HEK293 (cell line): ENCODE results near the gene RIT1.

Source experiments
- GFI1B ChIP-seq: fragments of 450-650 bp; formaldehyde crosslinking; IDR thresholded peaks from 2 replicates; pipeline ENCODE4 v1.5.1; 2016; ENCODE audit warnings: missing biosample characterization, missing genetic modification characterization
- KLF16 ChIP-seq: fragments of 450-650 bp; formaldehyde crosslinking; IDR thresholded peaks from 2 replicates; pipeline ENCODE4 v1.5.1; 2017; ENCODE audit warnings: missing biosample characterization, missing genetic modification characterization
- KLF9 ChIP-seq: fragments of 450-650 bp; formaldehyde crosslinking; IDR thresholded peaks from 2 replicates; pipeline ENCODE4 v1.5.1; 2016; ENCODE audit warnings: missing biosample characterization, missing genetic modification characterization, low read depth
- SETDB1 ChIP-seq: IDR thresholded peaks from one replicate; pipeline ENCODE4 v1.6.1; 2017; ENCODE audit warnings: mild to moderate bottlenecking, low read length, moderate library complexity, mixed read lengths; ENCODE audit not compliant: insufficient read length
- ZEB2 ChIP-seq: fragments of 450-650 bp; formaldehyde crosslinking; IDR thresholded peaks from 2 replicates; pipeline ENCODE4 v1.5.1; 2016; ENCODE audit warnings: missing biosample characterization, missing genetic modification characterization
- ZFP37 ChIP-seq: fragments of 450-650 bp; formaldehyde crosslinking; IDR thresholded peaks from 2 replicates; pipeline ENCODE4 v1.5.1; 2016; ENCODE audit warnings: missing biosample characterization, missing genetic modification characterization
- ZNF121 ChIP-seq: fragments of 450-650 bp; formaldehyde crosslinking; IDR thresholded peaks from 2 replicates; pipeline ENCODE4 v1.5.1; 2016; ENCODE audit warnings: missing biosample characterization, missing genetic modification characterization
- ZNF138 ChIP-seq: fragments of 450-650 bp; formaldehyde crosslinking; IDR thresholded peaks from 2 replicates; pipeline ENCODE4 v1.5.1; 2016; ENCODE audit warnings: missing biosample characterization, missing genetic modification characterization, borderline replicate concordance
- ZNF311 ChIP-seq: fragments of 450-650 bp; formaldehyde crosslinking; IDR thresholded peaks from 2 replicates; pipeline ENCODE4 v1.5.1; 2017; ENCODE audit warnings: missing biosample characterization, missing genetic modification characterization, borderline replicate concordance
- ZNF426 ChIP-seq: fragments of 450-650 bp; formaldehyde crosslinking; IDR thresholded peaks from 2 replicates; pipeline ENCODE4 v1.5.1; 2017; ENCODE audit warnings: missing biosample characterization, missing genetic modification characterization, mild to moderate bottlenecking, inconsistent platforms, moderate library complexity
- ZNF558 ChIP-seq: fragments of 450-650 bp; formaldehyde crosslinking; IDR thresholded peaks from 2 replicates; pipeline ENCODE4 v1.5.1; 2016; ENCODE audit warnings: missing biosample characterization, missing genetic modification characterization
- ZNF585B ChIP-seq: fragments of 450-650 bp; formaldehyde crosslinking; IDR thresholded peaks from 2 replicates; pipeline ENCODE4 v1.5.1; 2016; ENCODE audit warnings: missing biosample characterization, missing genetic modification characterization
- ZNF660 ChIP-seq: fragments of 450-650 bp; IDR thresholded peaks from 2 replicates; pipeline ENCODE4 v1.5.1; 2018; ENCODE audit warnings: missing biosample characterization, mild to moderate bottlenecking, missing genetic modification characterization
- ZNF843 ChIP-seq: fragments of 450-650 bp; formaldehyde crosslinking; IDR thresholded peaks from 2 replicates; pipeline ENCODE4 v1.5.1; 2016; ENCODE audit warnings: missing biosample characterization, missing genetic modification characterization
- TF ChIP-seq, protein P1 (sequence below): fragments of 450-650 bp; formaldehyde crosslinking; conservative IDR thresholded peaks from 2 replicates; pipeline ENCODE4 v1.5.1; 2016; ENCODE audit warnings: low read depth, missing biosample characterization, missing genetic modification characterization
- TF ChIP-seq, protein P2 (sequence below): fragments of 450-650 bp; formaldehyde crosslinking; optimal IDR thresholded peaks from 2 replicates; pipeline ENCODE3; 2016; ENCODE audit warnings: missing biosample characterization, mild to moderate bottlenecking, missing genetic modification characterization
- TF ChIP-seq, protein P3 (sequence below): fragments of 450-650 bp; formaldehyde crosslinking; IDR thresholded peaks from 2 replicates; pipeline ENCODE4 v1.5.1; 2016; ENCODE audit warnings: missing biosample characterization, missing genetic modification characterization, borderline replicate concordance
- TF ChIP-seq, protein P4 (sequence below): fragments of 450-650 bp; formaldehyde crosslinking; IDR thresholded peaks from 2 replicates; pipeline ENCODE4 v1.5.1; 2016; ENCODE audit warnings: missing biosample characterization, missing genetic modification characterization

Gene RIT1

DNA sequence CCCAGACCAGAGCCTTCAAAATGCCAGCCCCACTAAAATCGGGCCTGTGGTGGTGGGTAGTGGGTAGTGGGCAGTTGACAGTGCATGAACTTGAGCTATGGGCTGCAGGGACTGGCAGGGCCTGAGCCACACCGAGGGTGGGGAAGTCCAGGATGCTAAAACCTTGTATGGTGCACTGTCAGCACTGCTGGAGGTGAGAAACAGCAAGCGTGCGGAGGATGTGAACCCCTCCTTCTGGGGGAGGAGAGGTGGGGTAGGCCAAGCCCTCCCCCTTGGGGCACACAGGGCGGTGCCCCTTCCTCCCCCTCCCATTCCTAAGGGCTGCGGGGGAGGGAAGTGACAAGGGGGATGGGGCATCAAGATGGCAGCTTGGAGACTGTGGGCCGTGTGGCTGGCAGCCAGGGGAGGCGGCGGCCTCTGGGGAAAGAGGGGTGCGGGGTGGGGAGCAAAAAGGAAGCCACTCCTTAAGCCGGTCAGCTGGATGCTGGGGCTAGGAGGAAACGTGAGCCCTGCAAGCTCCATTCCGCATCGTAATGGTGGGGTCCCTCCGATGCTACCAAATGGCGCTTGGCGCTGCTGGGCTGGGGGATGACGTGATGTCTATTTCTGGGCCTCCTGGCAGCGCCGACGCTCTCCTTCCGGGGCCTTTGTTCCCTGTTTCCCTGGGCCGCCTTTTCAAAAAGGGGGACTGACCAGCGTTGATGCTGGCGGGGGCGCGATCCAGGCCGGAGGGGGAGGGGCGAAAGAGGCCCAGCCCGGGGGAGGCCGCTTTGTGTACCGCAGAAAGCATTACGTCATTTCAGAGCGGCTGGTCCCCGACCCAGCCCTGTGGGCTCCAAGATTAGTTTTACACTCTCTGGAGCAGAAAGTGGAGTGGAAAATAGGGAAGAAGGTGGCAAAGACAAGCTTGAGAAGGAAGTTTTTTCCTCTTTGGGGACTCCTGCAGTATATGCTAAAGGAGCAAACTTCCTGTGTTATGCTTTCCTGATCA is 51.0 kb downstream of the RIT1 start (continued):
- TF ChIP-seq, protein P1, sequence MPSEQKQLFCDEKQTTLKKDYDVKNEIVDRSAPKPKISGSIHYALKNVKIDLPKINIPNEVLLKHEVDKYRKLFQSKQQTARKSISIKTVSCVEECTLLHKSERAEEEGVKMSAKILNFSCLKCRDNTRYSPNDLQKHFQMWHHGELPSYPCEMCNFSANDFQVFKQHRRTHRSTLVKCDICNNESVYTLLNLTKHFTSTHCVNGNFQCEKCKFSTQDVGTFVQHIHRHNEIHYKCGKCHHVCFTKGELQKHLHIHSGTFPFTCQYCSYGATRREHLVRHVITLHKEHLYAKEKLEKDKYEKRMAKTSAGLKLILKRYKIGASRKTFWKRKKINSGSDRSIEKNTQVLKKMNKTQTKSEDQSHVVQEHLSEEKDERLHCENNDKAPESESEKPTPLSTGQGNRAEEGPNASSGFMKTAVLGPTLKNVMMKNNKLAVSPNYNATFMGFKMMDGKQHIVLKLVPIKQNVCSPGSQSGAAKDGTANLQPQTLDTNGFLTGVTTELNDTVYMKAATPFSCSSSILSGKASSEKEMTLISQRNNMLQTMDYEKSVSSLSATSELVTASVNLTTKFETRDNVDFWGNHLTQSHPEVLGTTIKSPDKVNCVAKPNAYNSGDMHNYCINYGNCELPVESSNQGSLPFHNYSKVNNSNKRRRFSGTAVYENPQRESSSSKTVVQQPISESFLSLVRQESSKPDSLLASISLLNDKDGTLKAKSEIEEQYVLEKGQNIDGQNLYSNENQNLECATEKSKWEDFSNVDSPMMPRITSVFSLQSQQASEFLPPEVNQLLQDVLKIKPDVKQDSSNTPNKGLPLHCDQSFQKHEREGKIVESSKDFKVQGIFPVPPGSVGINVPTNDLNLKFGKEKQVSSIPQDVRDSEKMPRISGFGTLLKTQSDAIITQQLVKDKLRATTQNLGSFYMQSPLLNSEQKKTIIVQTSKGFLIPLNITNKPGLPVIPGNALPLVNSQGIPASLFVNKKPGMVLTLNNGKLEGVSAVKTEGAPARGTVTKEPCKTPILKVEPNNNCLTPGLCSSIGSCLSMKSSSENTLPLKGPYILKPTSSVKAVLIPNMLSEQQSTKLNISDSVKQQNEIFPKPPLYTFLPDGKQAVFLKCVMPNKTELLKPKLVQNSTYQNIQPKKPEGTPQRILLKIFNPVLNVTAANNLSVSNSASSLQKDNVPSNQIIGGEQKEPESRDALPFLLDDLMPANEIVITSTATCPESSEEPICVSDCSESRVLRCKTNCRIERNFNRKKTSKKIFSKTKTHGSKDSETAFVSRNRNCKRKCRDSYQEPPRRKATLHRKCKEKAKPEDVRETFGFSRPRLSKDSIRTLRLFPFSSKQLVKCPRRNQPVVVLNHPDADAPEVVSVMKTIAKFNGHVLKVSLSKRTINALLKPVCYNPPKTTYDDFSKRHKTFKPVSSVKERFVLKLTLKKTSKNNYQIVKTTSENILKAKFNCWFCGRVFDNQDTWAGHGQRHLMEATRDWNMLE (tag by site-specific recombination): peak; percentile 49; the same call in 1 of the 2 replicates
- TF ChIP-seq, protein P2, sequence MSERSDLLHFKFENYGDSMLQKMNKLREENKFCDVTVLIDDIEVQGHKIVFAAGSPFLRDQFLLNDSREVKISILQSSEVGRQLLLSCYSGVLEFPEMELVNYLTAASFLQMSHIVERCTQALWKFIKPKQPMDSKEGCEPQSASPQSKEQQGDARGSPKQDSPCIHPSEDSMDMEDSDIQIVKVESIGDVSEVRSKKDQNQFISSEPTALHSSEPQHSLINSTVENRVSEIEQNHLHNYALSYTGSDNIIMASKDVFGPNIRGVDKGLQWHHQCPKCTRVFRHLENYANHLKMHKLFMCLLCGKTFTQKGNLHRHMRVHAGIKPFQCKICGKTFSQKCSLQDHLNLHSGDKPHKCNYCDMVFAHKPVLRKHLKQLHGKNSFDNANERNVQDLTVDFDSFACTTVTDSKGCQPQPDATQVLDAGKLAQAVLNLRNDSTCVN (tag by site-specific recombination): peak; percentile 51
- TF ChIP-seq ZEB2 (tag by site-specific recombination): peak; percentile 82; the same call in 1 of the 2 replicates
- TF ChIP-seq ZNF558 (tag by site-specific recombination): 0 out of 2 replicates have a peak, but pooled peaks have one; percentile 26
- TF ChIP-seq ZNF660 (tag by site-specific recombination): peak; percentile 69
- TF ChIP-seq ZNF138 (tag by site-specific recombination): no peak
- no peak for TF ChIP-seq ZNF585B (tag by site-specific recombination)
- no peak for TF ChIP-seq ZNF121 (tag by site-specific recombination)
- TF ChIP-seq ZNF426 (tag by site-specific recombination): no peak
- TF ChIP-seq ZNF843 (tag by site-specific recombination): peak; percentile 51; the same call in 1 of the 2 replicates
- TF ChIP-seq, protein P3, sequence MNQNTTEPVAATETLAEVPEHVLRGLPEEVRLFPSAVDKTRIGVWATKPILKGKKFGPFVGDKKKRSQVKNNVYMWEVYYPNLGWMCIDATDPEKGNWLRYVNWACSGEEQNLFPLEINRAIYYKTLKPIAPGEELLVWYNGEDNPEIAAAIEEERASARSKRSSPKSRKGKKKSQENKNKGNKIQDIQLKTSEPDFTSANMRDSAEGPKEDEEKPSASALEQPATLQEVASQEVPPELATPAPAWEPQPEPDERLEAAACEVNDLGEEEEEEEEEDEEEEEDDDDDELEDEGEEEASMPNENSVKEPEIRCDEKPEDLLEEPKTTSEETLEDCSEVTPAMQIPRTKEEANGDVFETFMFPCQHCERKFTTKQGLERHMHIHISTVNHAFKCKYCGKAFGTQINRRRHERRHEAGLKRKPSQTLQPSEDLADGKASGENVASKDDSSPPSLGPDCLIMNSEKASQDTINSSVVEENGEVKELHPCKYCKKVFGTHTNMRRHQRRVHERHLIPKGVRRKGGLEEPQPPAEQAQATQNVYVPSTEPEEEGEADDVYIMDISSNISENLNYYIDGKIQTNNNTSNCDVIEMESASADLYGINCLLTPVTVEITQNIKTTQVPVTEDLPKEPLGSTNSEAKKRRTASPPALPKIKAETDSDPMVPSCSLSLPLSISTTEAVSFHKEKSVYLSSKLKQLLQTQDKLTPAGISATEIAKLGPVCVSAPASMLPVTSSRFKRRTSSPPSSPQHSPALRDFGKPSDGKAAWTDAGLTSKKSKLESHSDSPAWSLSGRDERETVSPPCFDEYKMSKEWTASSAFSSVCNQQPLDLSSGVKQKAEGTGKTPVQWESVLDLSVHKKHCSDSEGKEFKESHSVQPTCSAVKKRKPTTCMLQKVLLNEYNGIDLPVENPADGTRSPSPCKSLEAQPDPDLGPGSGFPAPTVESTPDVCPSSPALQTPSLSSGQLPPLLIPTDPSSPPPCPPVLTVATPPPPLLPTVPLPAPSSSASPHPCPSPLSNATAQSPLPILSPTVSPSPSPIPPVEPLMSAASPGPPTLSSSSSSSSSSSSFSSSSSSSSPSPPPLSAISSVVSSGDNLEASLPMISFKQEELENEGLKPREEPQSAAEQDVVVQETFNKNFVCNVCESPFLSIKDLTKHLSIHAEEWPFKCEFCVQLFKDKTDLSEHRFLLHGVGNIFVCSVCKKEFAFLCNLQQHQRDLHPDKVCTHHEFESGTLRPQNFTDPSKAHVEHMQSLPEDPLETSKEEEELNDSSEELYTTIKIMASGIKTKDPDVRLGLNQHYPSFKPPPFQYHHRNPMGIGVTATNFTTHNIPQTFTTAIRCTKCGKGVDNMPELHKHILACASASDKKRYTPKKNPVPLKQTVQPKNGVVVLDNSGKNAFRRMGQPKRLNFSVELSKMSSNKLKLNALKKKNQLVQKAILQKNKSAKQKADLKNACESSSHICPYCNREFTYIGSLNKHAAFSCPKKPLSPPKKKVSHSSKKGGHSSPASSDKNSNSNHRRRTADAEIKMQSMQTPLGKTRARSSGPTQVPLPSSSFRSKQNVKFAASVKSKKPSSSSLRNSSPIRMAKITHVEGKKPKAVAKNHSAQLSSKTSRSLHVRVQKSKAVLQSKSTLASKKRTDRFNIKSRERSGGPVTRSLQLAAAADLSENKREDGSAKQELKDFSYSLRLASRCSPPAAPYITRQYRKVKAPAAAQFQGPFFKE (tag by site-specific recombination): no peak
- no peak for TF ChIP-seq ZNF311 (tag by site-specific recombination)
- no peak for TF ChIP-seq SETDB1
- TF ChIP-seq KLF9 (tag by site-specific recombination): peak; percentile 45; the same call in 1 of the 2 replicates
- peak; percentile 67 for TF ChIP-seq KLF16 (tag by site-specific recombination)
- no peak for TF ChIP-seq GFI1B
- TF ChIP-seq ZFP37 (tag by site-specific recombination): peak; percentile 54; the same call in 1 of the 2 replicates
- TF ChIP-seq, protein P4, sequence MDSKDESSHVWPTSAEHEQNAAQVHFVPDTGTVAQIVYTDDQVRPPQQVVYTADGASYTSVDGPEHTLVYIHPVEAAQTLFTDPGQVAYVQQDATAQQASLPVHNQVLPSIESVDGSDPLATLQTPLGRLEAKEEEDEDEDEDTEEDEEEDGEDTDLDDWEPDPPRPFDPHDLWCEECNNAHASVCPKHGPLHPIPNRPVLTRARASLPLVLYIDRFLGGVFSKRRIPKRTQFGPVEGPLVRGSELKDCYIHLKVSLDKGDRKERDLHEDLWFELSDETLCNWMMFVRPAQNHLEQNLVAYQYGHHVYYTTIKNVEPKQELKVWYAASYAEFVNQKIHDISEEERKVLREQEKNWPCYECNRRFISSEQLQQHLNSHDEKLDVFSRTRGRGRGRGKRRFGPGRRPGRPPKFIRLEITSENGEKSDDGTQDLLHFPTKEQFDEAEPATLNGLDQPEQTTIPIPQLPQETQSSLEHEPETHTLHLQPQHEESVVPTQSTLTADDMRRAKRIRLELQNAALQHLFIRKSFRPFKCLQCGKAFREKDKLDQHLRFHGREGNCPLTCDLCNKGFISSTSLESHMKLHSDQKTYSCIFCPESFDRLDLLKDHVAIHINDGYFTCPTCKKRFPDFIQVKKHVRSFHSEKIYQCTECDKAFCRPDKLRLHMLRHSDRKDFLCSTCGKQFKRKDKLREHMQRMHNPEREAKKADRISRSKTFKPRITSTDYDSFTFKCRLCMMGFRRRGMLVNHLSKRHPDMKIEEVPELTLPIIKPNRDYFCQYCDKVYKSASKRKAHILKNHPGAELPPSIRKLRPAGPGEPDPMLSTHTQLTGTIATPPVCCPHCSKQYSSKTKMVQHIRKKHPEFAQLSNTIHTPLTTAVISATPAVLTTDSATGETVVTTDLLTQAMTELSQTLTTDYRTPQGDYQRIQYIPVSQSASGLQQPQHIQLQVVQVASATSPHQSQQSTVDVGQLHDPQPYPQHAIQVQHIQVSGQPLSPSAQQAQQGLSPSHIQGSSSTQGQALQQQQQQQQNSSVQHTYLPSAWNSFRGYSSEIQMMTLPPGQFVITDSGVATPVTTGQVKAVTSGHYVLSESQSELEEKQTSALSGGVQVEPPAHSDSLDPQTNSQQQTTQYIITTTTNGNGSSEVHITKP (tag by site-specific recombination): peak; percentile 86
